IPS-NIHi11 (cell line): Measurements from ENCODE around the gene ZNF608.
A peak's percentile ranks its signal among the peaks of the same experiment; 100 is the strongest.

ENCODE experiments used
- DNase-seq: peaks from one replicate; pipeline ENCODE4 v3.0.0; 2012; ENCODE audit warnings: mixed read lengths, low spot score

ZNF608 gene

GRCh38 chr5:124755041-124755440, 8.6 kb upstream of the ZNF608 start:
- no peak for DNase-seq

GRCh38 chr5:124754206-124754927, 7.9 kb upstream of the ZNF608 start:
- DNase-seq: no peak

GRCh38 chr5:124752854-124753720, 6.6 kb upstream of the ZNF608 start:
- DNase-seq: no peak

GRCh38 chr5:124751031-124751430, 4.6 kb upstream of the ZNF608 start:
- DNase-seq: peak; percentile 48

- peak; percentile 86 for DNase-seq
These were observed 2.5 kb upstream of the ZNF608 start for GRCh38 chr5:124748687-124749594.

- DNase-seq: no peak
These were observed 1.6 kb upstream of the ZNF608 start for GRCh38 chr5:124747791-124748686.

GRCh38 chr5:124746916-124747790, 714 bp upstream of the ZNF608 start:
- peak; percentile 62 for DNase-seq

GRCh38 chr5:124745007-124745927, 1.2 kb downstream of the ZNF608 start:
- DNase-seq: no peak

DNA sequence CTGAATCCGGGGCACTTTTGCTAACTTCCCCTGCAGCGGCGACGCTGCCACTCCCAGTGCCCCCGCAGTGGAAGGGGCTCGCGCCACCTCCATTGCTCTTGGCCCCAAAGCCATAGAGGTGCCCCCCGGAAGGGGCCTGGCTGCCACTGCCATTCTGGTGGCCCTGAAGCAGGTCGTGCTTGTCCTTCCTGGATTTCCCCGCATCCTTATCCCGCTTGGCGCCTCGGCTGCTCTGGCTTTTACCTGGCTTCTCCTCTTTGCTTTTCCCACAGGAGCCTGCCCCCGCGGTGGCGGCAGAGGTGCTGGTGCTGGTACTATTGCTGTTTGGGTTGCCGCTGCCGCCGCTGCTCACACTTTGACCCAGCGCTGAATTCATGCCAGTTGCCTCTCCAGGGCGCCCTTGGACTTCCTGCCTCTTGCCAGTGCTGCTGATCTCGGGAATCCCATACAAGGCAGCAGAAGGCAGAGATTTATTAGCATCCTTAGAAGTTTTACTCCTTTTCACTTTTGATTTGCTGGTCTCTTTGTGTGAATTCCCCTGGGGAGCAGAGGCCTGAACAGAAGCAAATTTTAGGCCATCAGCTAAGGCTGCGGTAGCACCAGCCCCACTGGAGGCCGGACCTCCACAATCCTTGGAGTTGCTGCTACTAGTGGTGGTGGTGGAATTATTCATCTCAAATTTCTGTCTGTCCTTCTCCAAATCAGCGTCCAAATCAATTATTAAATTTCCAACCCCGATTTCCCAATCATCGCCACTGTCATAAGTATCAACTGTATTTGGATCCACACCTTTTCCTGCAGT, 2.1 kb downstream of the ZNF608 start:
- no peak for DNase-seq

GRCh38 chr5:124743602-124744169, 2.8 kb downstream of the ZNF608 start:
- DNase-seq: no peak

GRCh38 chr5:124742983-124743601, 3.3 kb downstream of the ZNF608 start:
- no peak for DNase-seq

DNA sequence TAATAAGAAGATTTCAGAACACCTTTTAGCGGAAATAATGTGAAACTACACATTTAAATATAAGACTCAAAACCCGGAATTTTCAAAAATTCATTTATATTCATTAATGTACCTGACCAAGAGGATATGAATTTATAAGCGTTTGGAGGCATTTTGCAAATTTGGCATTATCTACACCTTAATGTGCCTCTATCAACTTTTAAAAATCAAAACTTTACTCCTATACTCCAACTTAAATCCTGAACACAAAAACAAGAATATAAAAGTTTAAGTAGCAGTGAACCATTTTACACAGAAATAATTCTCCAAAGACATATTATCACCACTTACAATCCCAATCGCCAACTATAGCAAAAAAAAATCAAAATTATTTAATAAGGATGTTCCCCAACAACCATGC, 3.9 kb downstream of the ZNF608 start:
- DNase-seq: no peak

GRCh38 chr5:124741711-124742496, 4.5 kb downstream of the ZNF608 start:
- DNase-seq: peak; percentile 50

DNA sequence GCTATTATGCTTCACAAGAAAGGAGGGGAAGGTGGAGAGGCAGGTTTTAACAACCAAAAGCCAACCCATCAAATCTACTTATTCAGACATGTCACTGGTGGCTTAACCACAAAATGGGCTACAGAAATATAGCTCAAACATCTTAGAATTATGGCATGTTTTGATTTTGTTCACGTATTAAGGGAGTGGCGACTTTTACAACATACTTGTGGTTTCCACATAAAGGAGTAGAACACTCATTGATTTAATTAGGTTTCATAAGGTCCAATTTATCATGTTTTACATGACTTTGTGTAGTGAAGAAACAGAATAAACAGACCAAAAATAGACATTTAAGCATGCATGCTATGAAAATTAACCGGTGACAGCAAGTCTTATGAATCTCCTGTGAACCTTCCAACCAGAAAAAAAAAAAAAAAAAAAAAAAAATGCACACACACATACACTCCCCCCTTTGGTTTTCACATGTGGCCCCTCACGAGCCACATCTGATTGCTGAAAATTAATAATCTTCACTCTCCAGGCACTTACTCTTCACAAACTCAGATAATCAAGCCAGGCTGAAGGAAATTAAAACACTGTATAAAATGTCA, 5.4 kb downstream of the ZNF608 start:
- DNase-seq: no peak

DNA sequence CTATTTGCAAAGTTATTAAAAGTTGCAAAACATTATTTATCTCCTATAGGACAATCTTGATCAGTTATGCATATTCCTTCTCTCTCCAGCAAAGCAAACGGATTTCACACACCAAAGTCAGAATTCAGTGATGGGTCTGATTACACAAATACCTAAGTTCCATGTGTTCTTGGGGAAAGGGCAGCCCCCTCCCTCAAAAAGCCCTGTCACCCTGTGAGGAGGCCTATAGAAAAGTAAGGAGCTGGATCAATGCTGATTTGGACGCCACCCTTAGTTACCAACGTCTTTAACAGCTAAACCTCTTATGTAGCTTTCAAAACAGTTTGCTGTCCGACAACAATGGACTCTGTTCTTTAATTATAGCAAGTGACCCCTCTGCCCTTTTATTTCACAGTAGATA, 6.4 kb downstream of the ZNF608 start:
- DNase-seq: no peak

DNA sequence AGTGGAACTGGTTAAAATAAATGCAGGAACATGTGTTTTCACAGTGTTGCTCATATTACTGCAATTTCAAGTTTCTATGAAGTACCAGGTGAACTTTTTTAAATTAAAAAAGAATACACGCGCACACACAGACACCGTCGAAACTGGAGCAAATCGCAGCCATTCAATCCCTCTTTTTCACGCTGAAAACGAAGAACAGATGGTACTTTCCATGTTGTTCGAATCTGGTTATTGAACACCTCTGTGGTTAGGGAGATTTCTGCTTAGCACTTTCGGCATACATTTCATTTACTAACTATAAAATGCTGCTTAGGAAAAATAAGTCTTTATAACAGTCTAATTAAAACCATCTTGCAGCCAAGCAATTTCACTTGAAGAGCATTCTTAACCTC, 6.8 kb downstream of the ZNF608 start:
- DNase-seq: no peak
